ENCODE results near the gene FOCAD.
"Not testable (repeated sequence)": the region's sequence is repeated elsewhere in the genome, so short reads cannot be mapped to it uniquely, and the experiment has no call there.

The FOCAD gene

DNA sequence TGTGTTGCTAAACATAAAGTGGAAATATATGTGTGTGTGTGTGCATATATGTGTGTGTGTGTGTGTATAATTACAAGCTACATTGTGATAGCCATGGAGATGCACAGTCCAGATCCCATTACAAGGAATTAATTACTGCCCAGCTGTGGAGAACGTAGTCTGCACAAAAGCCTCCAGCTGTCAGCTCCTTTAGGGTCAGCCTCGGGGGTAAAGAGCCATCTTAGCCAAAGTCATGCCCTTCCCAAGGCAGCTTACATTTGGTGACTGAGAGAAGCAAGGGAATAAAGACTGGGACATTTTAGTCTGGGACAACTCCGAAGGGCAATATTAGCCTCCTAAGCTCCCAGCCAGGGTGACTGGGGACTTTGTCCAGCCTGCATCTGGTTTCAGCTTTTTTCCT, 21.9 kb upstream of the FOCAD start:
- H3K4me2 ChIP-seq (ENCODE audit: low read length): no peak overlapping the region
- no peak for TF ChIP-seq CTCF (IDR thresholded peaks at IDR 0.05)
- no peak overlapping the region for H3K9ac ChIP-seq
- no peak overlapping the region for H2AFZ ChIP-seq
- H3K4me1 ChIP-seq: no peaks in the 10 kb centered on the region
- no peak overlapping the region for H3K4me3 ChIP-seq (ENCODE audit: low read depth, low read length)
- H3K27me3 ChIP-seq (ENCODE audit: control insufficient read depth, insufficient read depth, low read length): no peaks in the 10 kb centered on the region
- H3K9me3 ChIP-seq (ENCODE audit: control insufficient read depth, low read length): no peaks in the 10 kb centered on the region
- no peak overlapping the region for H3K27ac ChIP-seq
- H3K79me2 ChIP-seq: peaks cover 2% of the 10 kb centered on the region
- H3K36me3 ChIP-seq (ENCODE audit: control insufficient read depth, insufficient read depth, low read length): no peaks in the 10 kb centered on the region

DNA sequence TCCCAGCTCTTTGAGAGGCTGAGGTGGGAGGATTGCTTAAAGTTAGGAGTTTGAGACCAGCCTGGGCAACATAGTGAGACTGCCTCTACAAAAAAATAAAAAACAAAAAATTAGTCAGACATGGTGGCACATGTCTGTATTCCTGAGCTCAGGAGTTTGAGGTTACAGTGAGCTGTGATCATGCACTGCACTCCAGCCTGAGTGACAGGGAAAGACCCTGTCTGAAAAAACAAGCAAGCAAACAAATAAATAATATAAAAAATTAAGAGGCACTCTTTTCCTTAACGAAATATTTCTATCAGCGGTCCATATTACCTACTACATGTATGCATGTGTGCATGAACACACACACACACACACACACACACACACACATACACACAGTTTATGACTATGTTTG, 20.9 kb upstream of the FOCAD start:
- no peak overlapping the region for H2AFZ ChIP-seq
- no peaks in the 10 kb centered on the region for H3K9me3 ChIP-seq (ENCODE audit: control insufficient read depth, low read length)
- peaks cover 2% of the 10 kb centered on the region for H3K79me2 ChIP-seq
- H3K27ac ChIP-seq: no peak overlapping the region
- no peak overlapping the region for H3K4me3 ChIP-seq (ENCODE audit: low read depth, low read length)
- no peaks in the 10 kb centered on the region for H3K4me1 ChIP-seq
- no peak overlapping the region for H3K9ac ChIP-seq
- no peaks in the 10 kb centered on the region for H3K36me3 ChIP-seq (ENCODE audit: control insufficient read depth, insufficient read depth, low read length)
- no peak overlapping the region for H3K4me2 ChIP-seq (ENCODE audit: low read length)
- no peak for TF ChIP-seq CTCF (IDR thresholded peaks at IDR 0.05)
- no peaks in the 10 kb centered on the region for H3K27me3 ChIP-seq (ENCODE audit: control insufficient read depth, insufficient read depth, low read length)

DNA sequence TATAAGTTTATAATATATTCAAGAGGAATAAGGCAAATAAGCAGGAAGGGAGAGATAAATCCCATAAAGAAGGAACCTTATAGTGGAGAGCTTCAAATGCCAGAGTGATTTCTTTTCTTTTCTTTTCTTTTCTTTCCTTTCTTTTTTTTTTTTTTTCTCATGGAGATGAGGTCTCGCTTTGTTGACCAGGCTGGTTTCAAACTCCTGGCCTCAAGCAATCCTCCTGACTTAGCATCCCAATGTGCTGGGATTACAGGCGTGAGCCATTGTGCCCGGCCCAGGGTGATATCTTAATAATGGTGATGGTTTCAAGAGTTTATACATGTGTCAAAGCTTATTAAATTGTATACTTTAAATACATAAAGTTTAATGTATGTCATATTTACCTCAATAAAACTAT, 19.6 kb upstream of the FOCAD start:
- Histone ChIP-seq H3K36me3 (ENCODE audit: control insufficient read depth, insufficient read depth, low read length) (no peaks in the 10 kb centered on the region), H3K4me2 (ENCODE audit: low read length) (no peak overlapping the region), H3K9ac (no peak overlapping the region), H3K4me3 (ENCODE audit: low read depth, low read length) (no peak overlapping the region), H3K4me1 (no peaks in the 10 kb centered on the region), H3K79me2 (no peaks in the 10 kb centered on the region), H3K27me3 (ENCODE audit: control insufficient read depth, insufficient read depth, low read length) (no peaks in the 10 kb centered on the region), H3K9me3 (ENCODE audit: control insufficient read depth, low read length) (no peaks in the 10 kb centered on the region), H2AFZ (no peak overlapping the region), H3K27ac (no peak overlapping the region)
- TF ChIP-seq CTCF (IDR thresholded peaks at IDR 0.05): no peak

DNA sequence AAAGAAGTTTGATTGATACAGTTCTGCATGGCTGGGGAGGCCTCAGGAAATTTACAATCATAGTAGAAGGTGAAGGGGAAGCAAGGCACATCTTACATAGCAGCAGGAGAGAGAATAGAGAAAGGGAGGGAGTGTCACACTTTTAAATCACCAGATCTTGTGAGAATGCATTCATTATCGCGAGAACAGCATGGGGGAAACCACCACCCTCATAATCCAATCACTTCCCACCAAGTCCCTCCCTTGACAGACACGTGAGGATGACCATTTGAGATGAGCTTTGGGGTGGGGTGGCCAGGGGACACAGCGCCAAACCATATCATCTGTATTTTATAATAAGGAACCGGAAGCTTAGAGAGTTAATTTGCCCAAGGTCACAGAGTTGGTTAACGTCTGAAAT, 13.7 kb upstream of the FOCAD start:
- H3K4me3 ChIP-seq (ENCODE audit: low read depth, low read length): no peak overlapping the region
- no peak for TF ChIP-seq CTCF (IDR thresholded peaks at IDR 0.05)

GRCh38 chr9:20671635-20672034, 12.4 kb upstream of the FOCAD start:
- Histone ChIP-seq H3K79me2 (no peaks in the 10 kb centered on the region), H3K27me3 (ENCODE audit: control insufficient read depth, insufficient read depth, low read length) (no peaks in the 10 kb centered on the region), H3K4me2 (ENCODE audit: low read length) (no peak overlapping the region), H3K9ac (no peak overlapping the region), H3K36me3 (ENCODE audit: control insufficient read depth, insufficient read depth, low read length) (no peaks in the 10 kb centered on the region), H3K27ac (no peak overlapping the region), H3K4me1 (no peaks in the 10 kb centered on the region), H2AFZ (no peak overlapping the region), H3K9me3 (ENCODE audit: control insufficient read depth, low read length) (no peaks in the 10 kb centered on the region), H3K4me3 (ENCODE audit: low read depth, low read length) (no peak overlapping the region)
- no peak for TF ChIP-seq CTCF (IDR thresholded peaks at IDR 0.05)

More for the DNA sequence above, 13.7 kb upstream of the FOCAD start:
- Histone ChIP-seq H3K27ac (no peak overlapping the region), H3K4me1 (no peaks in the 10 kb centered on the region), H2AFZ (no peak overlapping the region), H3K36me3 (ENCODE audit: control insufficient read depth, insufficient read depth, low read length) (no peaks in the 10 kb centered on the region), H3K9me3 (ENCODE audit: control insufficient read depth, low read length) (no peaks in the 10 kb centered on the region), H3K4me2 (ENCODE audit: low read length) (no peak overlapping the region), H3K79me2 (no peaks in the 10 kb centered on the region), H3K9ac (no peak overlapping the region), H3K27me3 (ENCODE audit: control insufficient read depth, insufficient read depth, low read length) (no peaks in the 10 kb centered on the region)

- not testable (repeated sequence) for H3K9me3 ChIP-seq (ENCODE audit: control insufficient read depth, low read length); H3K9ac ChIP-seq; H2AFZ ChIP-seq; H3K4me3 ChIP-seq (ENCODE audit: low read depth, low read length); H3K79me2 ChIP-seq; H3K4me1 ChIP-seq; H3K27ac ChIP-seq; H3K27me3 ChIP-seq (ENCODE audit: control insufficient read depth, insufficient read depth, low read length); H3K36me3 ChIP-seq (ENCODE audit: control insufficient read depth, insufficient read depth, low read length); H3K4me2 ChIP-seq (ENCODE audit: low read length)
Observed at GRCh38 chr9:20673537-20673936, 10.5 kb upstream of the FOCAD start.
